ENCODE measurements around the gene TMEM272.

GRCh38 chr13:51834581-51835171 is 10.3 kb downstream of the TMEM272 start:
- TF ChIP-seq CTCF (IDR thresholded peaks at IDR 0.05) (no peak), EP300 (IDR thresholded peaks at IDR 0.05; ENCODE audit: low read depth) (no peak)

Data from transverse colon (tissue), 3 donors.